Panc1 (cell line): ENCODE results near the gene CPLX3.

ENCODE experiments used
- POLR2AphosphoS5 ChIP-seq: IDR thresholded peaks from 2 replicates; pipeline ENCODE4 v1.6.1; 2012; ENCODE audit warnings: mild to moderate bottlenecking, low read depth, low read length, moderate library complexity
- SIN3A ChIP-seq: IDR thresholded peaks from 2 replicates; pipeline ENCODE4 v1.6.1; 2012; ENCODE audit warnings: low read depth, mild to moderate bottlenecking, low read length, moderate library complexity, borderline replicate concordance; ENCODE audit not compliant: insufficient read depth
- TF ChIP-seq, protein P1 (sequence below): fragments of 450-650 bp; IDR thresholded peaks from 2 replicates; pipeline ENCODE4 v1.5.1; 2017; ENCODE audit warnings: mild to moderate bottlenecking
- TF ChIP-seq, protein P2 (sequence below), 2 experiments: IDR thresholded peaks; 2 replicates each; pipeline ENCODE4 v1.6.1; 2011 to 2012; ENCODE audit warnings: low read depth in 2 of 2, control low read depth in 1 of 2, low read length in 1 of 2, mild to moderate bottlenecking in 1 of 2, moderate library complexity in 1 of 2; ENCODE audit not compliant: insufficient read depth in 1 of 2

DNA sequence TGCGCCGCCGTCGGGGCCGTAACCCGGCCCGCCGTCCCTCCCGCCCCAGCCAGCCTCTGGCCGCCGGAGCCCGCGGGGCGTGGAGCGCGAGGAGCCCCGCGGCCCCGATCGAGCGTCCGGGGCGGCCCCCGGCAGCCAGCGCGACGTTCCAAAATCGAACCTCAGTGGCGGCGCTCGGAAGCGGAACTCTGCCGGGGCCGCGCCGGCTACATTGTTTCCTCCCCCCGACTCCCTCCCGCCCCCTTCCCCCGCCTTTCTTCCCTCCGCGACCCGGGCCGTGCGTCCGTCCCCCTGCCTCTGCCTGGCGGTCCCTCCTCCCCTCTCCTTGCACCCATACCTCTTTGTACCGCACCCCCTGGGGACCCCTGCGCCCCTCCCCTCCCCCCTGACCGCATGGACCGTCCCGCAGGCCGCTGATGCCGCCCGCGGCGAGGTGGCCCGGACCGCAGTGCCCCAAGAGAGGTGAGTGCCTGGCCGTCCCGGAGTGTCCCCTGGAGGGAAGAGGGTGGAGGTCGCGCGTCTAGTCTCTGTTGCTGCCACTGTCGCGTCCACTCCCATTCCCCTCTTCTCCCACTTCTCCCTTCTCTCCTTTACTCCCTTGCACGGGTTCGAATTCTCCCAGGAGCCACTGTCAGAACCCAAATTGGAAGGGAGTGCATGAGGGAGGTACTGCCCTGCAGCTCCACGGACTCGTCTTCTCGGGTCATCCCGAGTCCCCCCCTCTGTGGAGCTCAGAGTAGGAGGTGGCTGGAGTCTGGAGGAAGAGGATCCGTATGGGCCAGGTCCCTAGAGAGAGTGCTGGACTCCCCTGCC, 44.0 kb upstream of the CPLX3 start:
- TF ChIP-seq, protein P1, sequence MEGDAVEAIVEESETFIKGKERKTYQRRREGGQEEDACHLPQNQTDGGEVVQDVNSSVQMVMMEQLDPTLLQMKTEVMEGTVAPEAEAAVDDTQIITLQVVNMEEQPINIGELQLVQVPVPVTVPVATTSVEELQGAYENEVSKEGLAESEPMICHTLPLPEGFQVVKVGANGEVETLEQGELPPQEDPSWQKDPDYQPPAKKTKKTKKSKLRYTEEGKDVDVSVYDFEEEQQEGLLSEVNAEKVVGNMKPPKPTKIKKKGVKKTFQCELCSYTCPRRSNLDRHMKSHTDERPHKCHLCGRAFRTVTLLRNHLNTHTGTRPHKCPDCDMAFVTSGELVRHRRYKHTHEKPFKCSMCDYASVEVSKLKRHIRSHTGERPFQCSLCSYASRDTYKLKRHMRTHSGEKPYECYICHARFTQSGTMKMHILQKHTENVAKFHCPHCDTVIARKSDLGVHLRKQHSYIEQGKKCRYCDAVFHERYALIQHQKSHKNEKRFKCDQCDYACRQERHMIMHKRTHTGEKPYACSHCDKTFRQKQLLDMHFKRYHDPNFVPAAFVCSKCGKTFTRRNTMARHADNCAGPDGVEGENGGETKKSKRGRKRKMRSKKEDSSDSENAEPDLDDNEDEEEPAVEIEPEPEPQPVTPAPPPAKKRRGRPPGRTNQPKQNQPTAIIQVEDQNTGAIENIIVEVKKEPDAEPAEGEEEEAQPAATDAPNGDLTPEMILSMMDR, result no peak
- TF ChIP-seq POLR2AphosphoS5 (no peak), SIN3A (no peak)
- TF ChIP-seq, protein P2, sequence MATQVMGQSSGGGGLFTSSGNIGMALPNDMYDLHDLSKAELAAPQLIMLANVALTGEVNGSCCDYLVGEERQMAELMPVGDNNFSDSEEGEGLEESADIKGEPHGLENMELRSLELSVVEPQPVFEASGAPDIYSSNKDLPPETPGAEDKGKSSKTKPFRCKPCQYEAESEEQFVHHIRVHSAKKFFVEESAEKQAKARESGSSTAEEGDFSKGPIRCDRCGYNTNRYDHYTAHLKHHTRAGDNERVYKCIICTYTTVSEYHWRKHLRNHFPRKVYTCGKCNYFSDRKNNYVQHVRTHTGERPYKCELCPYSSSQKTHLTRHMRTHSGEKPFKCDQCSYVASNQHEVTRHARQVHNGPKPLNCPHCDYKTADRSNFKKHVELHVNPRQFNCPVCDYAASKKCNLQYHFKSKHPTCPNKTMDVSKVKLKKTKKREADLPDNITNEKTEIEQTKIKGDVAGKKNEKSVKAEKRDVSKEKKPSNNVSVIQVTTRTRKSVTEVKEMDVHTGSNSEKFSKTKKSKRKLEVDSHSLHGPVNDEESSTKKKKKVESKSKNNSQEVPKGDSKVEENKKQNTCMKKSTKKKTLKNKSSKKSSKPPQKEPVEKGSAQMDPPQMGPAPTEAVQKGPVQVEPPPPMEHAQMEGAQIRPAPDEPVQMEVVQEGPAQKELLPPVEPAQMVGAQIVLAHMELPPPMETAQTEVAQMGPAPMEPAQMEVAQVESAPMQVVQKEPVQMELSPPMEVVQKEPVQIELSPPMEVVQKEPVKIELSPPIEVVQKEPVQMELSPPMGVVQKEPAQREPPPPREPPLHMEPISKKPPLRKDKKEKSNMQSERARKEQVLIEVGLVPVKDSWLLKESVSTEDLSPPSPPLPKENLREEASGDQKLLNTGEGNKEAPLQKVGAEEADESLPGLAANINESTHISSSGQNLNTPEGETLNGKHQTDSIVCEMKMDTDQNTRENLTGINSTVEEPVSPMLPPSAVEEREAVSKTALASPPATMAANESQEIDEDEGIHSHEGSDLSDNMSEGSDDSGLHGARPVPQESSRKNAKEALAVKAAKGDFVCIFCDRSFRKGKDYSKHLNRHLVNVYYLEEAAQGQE (IDR thresholded peaks at IDR 0.05; ENCODE audit: insufficient read depth in 1 of 2, low read depth in 2 of 2, low read length in 1 of 2), result no peak
